HG02678 (cell line): ENCODE measurements around the gene VCL.
"Not testable (repeated sequence)": the region's sequence is repeated elsewhere in the genome, so short reads cannot be mapped to it uniquely, and the experiment has no call there.

Experiments
- ATAC-seq: cut with Tn5 transposase; IDR thresholded peaks from one replicate; pipeline ENCODE4 v1.9.1; 2021; ENCODE audit warnings: mild to moderate bottlenecking, moderate library complexity; ENCODE audit not compliant: unreplicated experiment

Gene VCL

GRCh38 chr10:73971636-73972354, 26.1 kb upstream of the VCL start:
- ATAC-seq, result no peak

- ATAC-seq, result no peak
These were observed 24.5 kb upstream of the VCL start for GRCh38 chr10:73973427-73973826.

GRCh38 chr10:73974309-73974946, 23.5 kb upstream of the VCL start:
- no peak for ATAC-seq

- no peak for ATAC-seq
These were observed 22.5 kb upstream of the VCL start for GRCh38 chr10:73975388-73975787.

GRCh38 chr10:73979141-73979808, 18.6 kb upstream of the VCL start:
- ATAC-seq, result no peak

- no peak for ATAC-seq
These were observed 18.0 kb upstream of the VCL start for GRCh38 chr10:73979809-73980433.

- no peak for ATAC-seq
These were observed 16.1 kb upstream of the VCL start for GRCh38 chr10:73981812-73982211.

GRCh38 chr10:73983096-73984047, 14.5 kb upstream of the VCL start:
- no peak for ATAC-seq

- ATAC-seq, result no peak
These were observed 8.2 kb upstream of the VCL start for GRCh38 chr10:73989594-73990150.

GRCh38 chr10:73991203-73991883, 6.6 kb upstream of the VCL start:
- ATAC-seq, result no peak

GRCh38 chr10:73991884-73992245, 6.1 kb upstream of the VCL start:
- peak; percentile 41 for ATAC-seq

GRCh38 chr10:73992899-73993788, 4.8 kb upstream of the VCL start:
- no peak for ATAC-seq

GRCh38 chr10:73995035-73995358, 2.9 kb upstream of the VCL start:
- ATAC-seq, result no peak

GRCh38 chr10:73997461-73997786, 492 bp upstream of the VCL start:
- ATAC-seq, result peak; percentile 67

GRCh38 chr10:73998623-73998928, 660 bp downstream of the VCL start:
- ATAC-seq, result no peak

- ATAC-seq, result no peak
These were observed 1.2 kb downstream of the VCL start for GRCh38 chr10:73998929-73999691.

GRCh38 chr10:73999703-74000102, 1.8 kb downstream of the VCL start:
- ATAC-seq, result no peak

- ATAC-seq, result not testable (repeated sequence)
These were observed 2.3 kb downstream of the VCL start for GRCh38 chr10:74000244-74000643.
